ENCODE measurements around the gene SH3BP1.

Gene SH3BP1

DNA sequence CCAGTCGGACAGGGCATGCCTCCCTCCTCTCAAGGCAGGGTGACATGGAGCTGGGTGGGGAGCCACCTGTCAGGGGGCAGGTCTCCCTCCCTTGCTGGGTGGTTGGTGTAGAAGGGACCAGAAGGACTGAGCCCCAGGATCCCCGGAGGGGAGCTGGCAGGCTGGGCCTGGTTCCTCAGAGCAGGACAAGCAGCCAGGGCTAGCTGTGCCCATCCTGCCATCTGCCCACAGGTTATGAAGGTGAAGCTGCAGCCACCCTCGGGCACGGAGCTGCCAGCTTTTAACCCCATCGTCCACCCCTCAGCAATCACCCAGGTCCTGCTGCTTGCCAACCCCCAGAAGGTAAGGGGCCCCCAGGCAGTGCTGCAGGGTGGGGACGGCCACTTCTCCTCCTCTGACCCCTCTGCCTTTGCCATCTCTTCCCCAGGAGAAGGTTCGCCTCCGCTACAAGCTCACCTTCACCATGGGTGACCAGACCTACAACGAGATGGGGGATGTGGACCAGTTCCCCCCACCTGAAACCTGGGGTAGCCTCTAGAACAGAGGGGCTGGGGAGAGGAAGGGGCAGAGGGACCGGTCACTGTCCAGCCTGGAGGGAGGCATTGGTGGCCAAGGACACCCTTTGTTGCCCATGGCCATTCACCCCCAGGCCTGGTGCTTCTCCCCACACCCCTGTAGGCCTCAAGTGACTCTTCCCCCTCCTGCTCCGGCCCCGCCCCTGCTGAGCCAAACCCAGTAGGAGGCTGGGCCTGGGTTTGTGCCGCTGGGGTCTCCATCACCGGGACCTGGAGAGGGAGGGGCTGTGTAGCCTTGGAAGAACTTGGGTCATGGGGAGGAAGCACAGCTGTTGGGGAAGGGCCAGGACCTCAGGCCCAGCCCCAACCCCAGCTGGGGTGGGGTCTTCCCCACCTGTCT is 7.0 kb upstream of the SH3BP1 start:
- TF ChIP-seq, protein P1, sequence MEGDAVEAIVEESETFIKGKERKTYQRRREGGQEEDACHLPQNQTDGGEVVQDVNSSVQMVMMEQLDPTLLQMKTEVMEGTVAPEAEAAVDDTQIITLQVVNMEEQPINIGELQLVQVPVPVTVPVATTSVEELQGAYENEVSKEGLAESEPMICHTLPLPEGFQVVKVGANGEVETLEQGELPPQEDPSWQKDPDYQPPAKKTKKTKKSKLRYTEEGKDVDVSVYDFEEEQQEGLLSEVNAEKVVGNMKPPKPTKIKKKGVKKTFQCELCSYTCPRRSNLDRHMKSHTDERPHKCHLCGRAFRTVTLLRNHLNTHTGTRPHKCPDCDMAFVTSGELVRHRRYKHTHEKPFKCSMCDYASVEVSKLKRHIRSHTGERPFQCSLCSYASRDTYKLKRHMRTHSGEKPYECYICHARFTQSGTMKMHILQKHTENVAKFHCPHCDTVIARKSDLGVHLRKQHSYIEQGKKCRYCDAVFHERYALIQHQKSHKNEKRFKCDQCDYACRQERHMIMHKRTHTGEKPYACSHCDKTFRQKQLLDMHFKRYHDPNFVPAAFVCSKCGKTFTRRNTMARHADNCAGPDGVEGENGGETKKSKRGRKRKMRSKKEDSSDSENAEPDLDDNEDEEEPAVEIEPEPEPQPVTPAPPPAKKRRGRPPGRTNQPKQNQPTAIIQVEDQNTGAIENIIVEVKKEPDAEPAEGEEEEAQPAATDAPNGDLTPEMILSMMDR (IDR thresholded peaks at IDR 0.05; ENCODE audit: low read depth, low read length): no peak
- H3K4me3 ChIP-seq (ENCODE audit: low read depth, low read length): no peak overlapping the region

DNA sequence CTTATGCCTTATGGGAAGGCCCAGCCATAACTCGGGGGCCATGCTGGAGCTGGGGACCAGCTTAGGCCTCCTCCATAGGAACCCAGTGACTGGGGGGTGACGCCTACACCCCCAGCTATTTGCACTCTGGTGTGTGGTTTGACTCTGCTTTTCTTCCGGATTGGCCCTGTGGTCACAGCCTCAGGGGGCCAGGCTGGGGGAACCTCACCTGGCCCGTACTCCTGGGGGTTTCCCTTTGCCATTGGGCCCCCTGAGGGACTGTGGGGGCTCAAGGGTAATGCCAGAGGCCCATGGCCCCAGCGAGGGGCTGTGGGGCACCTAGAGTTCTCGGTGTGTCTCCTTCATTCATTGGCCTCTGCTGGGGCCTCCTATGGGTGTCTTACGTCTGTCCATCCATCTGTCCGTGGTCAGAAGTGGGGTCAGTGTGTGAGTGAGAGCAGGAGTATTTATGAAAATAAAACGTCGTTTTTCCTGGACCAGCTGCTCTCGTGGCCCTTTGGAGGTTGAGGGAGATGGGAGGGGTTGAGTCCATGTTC is 6.3 kb upstream of the SH3BP1 start:
- TF ChIP-seq, protein P1 (IDR thresholded peaks at IDR 0.05; ENCODE audit: low read depth, low read length): no peak
- H3K4me3 ChIP-seq (ENCODE audit: low read depth, low read length): no peak overlapping the region

DNA sequence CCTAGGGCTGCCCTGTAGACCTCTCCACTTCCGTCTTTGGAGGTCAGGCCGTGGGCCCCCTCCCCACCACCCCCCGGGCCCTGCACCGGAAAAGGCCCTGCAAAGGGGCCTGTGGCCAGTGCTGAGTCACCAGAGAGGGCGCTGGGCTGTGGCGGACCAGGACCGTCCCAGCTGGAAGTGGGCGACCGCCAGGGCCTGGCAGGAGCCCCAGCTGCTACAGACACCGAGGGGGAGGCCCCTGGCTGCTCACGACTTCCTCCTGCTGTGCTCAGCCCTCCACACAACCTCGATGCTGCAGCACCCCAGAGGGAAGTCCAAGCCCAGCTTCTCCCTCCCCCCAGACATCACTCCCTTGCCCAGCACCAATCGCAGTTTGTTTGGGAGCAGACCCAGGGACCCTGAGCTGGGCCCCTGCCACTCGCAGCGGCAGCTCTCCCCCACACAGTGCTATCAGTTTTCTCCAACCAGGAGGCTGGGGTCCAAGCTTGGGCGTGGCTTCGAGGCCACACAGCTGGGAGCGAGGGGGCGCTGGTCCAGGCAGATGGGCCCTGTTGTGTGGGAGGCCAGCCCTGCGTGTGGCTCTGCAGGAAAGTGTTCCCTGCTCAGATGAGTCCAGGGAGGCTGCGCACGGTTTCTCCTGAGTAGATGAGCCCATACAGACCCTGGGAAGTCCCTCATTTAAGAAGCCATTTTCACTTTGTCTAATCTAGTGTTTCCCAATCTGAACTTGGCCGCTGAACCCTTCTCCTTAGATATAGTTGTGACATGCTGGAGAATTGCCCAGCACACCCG is 5.6 kb upstream of the SH3BP1 start:
- H3K4me3 ChIP-seq (ENCODE audit: low read depth, low read length): no peak overlapping the region

DNA sequence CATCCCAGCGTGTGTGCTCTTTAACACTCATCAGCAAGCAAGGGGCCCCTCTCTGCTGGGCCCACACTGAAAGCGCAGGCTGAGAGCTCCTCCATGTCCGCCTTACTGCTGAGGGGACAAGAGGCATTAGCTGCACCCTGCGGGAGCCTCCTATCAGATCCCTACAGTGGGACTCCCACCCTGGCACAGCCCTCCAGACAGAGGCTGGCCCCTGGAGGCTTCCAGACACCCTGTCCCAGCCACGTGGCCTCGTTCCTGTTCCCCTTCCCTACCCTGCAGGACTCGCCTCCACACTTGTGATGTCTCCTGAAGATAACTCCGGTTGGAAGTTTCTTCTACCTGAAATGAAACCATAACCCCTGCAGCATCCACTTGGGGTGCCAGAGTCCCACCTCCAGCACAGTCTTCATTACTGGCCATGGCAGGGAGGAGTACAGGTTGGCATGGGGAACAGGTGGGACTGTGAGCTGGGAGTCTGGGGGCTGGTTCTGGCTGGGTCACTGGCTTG is 5.0 kb upstream of the SH3BP1 start:
- TF ChIP-seq, protein P1 (IDR thresholded peaks at IDR 0.05; ENCODE audit: low read depth, low read length): 0 out of 2 replicates have a peak, but pooled peaks have one; percentile 15
- H3K4me3 ChIP-seq (ENCODE audit: low read depth, low read length): no peak overlapping the region

More for the DNA sequence above, 5.6 kb upstream of the SH3BP1 start:
- TF ChIP-seq, protein P1 (IDR thresholded peaks at IDR 0.05; ENCODE audit: low read depth, low read length): peak; percentile 16; the same call in 1 of the 2 replicates

GRCh38 chr22:37635157-37635556 is 4.3 kb upstream of the SH3BP1 start:
- no peak overlapping the region for H3K4me3 ChIP-seq (ENCODE audit: low read depth, low read length)
- TF ChIP-seq, protein P1 (IDR thresholded peaks at IDR 0.05; ENCODE audit: low read depth, low read length): no peak

DNA sequence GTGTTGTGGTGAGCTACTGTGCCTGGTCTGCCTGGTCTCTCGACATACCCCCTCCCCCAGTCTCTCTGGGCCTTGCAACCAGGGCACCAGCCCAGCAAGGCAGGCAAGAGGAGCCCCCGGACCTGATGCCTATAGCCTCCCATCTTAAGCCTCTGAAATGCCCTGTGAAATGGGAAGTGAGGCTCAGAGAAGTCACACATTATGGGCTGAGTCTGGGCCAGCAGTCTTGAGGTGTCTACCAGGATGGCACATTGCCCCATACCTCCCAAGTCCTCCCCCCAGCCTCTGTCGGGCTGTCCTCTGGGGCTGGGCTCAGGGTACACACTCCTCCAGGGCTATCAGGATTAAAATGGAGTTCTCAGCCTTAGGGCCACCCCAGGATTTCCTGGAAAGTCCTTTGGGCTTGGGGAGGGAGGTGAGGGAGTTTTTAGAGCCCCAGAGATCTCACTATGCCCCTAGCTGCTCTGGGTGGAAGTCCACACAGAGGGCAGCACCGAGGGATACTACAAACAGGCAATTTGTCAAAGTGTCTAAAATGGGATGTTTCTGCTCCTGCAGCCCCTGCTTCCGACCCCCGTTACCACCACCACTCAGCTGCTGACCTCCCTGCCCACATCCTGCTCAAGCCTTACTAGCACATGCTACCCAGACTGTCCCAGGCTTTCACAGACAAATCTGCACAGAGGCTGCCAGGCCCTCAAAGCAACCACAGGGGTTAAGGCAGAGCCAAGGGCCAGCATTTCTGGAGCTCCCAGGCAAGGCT is 3.1 kb upstream of the SH3BP1 start:
- TF ChIP-seq, protein P1 (IDR thresholded peaks at IDR 0.05; ENCODE audit: low read depth, low read length): peak; percentile 46
- no peak overlapping the region for H3K4me3 ChIP-seq (ENCODE audit: low read depth, low read length)

All from WI38 (cell line).